Mucosa of rectum (tissue), 2 donors: ENCODE data around the gene AGPAT3.
"Not testable (repeated sequence)": the region's sequence is repeated elsewhere in the genome, so short reads cannot be mapped to it uniquely, and the experiment has no call there.

Source experiments
- H3K27ac ChIP-seq, 2 donors: one replicate each; pipeline ENCODE4 v1.7.0; 2013; ENCODE audit warnings: inconsistent platforms in 2 of 2, low read depth in 2 of 2, low read length in 2 of 2
- H3K27me3 ChIP-seq, 2 donors: one replicate each; pipeline ENCODE4 v1.7.0; 2013; ENCODE audit warnings: low read length in 2 of 2; ENCODE audit not compliant: control insufficient read depth in 2 of 2, insufficient read depth in 2 of 2
- H3K36me3 ChIP-seq, 2 donors: one replicate each; pipeline ENCODE4 v1.7.0; 2013; ENCODE audit warnings: low read length in 2 of 2; ENCODE audit not compliant: control insufficient read depth in 2 of 2, insufficient read depth in 2 of 2
- H3K4me1 ChIP-seq, 2 donors: one replicate each; pipeline ENCODE4 v1.7.0; 2013; ENCODE audit warnings: low read length in 2 of 2, mild to moderate bottlenecking in 1 of 2; ENCODE audit not compliant: control insufficient read depth in 2 of 2, insufficient read depth in 2 of 2
- H3K4me3 ChIP-seq, 2 donors: one replicate each; pipeline ENCODE4 v1.7.0; 2013; ENCODE audit warnings: low read length in 2 of 2
- H3K9ac ChIP-seq, 2 donors: one replicate each; pipeline ENCODE4 v1.7.0; 2013; ENCODE audit warnings: low read length in 2 of 2, low read depth in 1 of 2, mild to moderate bottlenecking in 1 of 2
- H3K9me3 ChIP-seq, 2 donors: one replicate each; pipeline ENCODE4 v1.7.0; 2013; ENCODE audit warnings: low read length in 2 of 2; ENCODE audit not compliant: control insufficient read depth in 2 of 2
- donor health status: healthy.
- donor health status: Normal muscosa, but diverticular disease.

AGPAT3 gene

GRCh38 chr21:43834146-43834905 is 30.7 kb upstream of the AGPAT3 start:
- H3K36me3 ChIP-seq = no peaks in the 10 kb centered on the region

GRCh38 chr21:43835050-43835449 is 30.0 kb upstream of the AGPAT3 start:
- H3K4me1 ChIP-seq = no peaks in the 10 kb centered on the region
- H3K4me3 ChIP-seq = no peak overlapping the region
- no peak overlapping the region for H3K27ac ChIP-seq
- H3K9ac ChIP-seq = no peak overlapping the region
- no peaks in the 10 kb centered on the region for H3K36me3 ChIP-seq
- H3K9me3 ChIP-seq = no peaks in the 10 kb centered on the region
- peaks cover 0 to 8% of the 10 kb centered on the region in 2 donors for H3K27me3 ChIP-seq

More at GRCh38 chr21:43834146-43834905, 30.7 kb upstream of the AGPAT3 start:
- H3K9ac ChIP-seq = no peak overlapping the region
- H3K27ac ChIP-seq = no peak overlapping the region
- no peaks in the 10 kb centered on the region for H3K4me1 ChIP-seq
- H3K27me3 ChIP-seq = peaks cover 0 to 10% of the 10 kb centered on the region in 2 donors
- no peaks in the 10 kb centered on the region for H3K9me3 ChIP-seq
- H3K4me3 ChIP-seq = no peak overlapping the region

GRCh38 chr21:43835861-43836260 is 29.2 kb upstream of the AGPAT3 start:
- Histone ChIP-seq H3K36me3 (no peaks in the 10 kb centered on the region), H3K27ac (no peak overlapping the region), H3K9ac (no peak overlapping the region), H3K27me3 (peaks cover 0 to 8% of the 10 kb centered on the region in 2 donors), H3K4me1 (no peaks in the 10 kb centered on the region), H3K4me3 (no peak overlapping the region), H3K9me3 (no peaks in the 10 kb centered on the region)

GRCh38 chr21:43836616-43837015 is 28.4 kb upstream of the AGPAT3 start:
- Histone ChIP-seq H3K36me3 (no peaks in the 10 kb centered on the region), H3K4me1 (no peaks in the 10 kb centered on the region), H3K27me3 (peaks cover 0 to 2% of the 10 kb centered on the region in 2 donors), H3K27ac (no peak overlapping the region), H3K9me3 (no peaks in the 10 kb centered on the region), H3K9ac (no peak overlapping the region), H3K4me3 (no peak overlapping the region)

GRCh38 chr21:43840259-43840658 is 24.8 kb upstream of the AGPAT3 start:
- Histone ChIP-seq H3K27me3 (peaks cover 0 to 2% of the 10 kb centered on the region in 2 donors), H3K9ac (no peak overlapping the region), H3K4me3 (no peak overlapping the region), H3K27ac (no peak overlapping the region), H3K4me1 (no peaks in the 10 kb centered on the region), H3K9me3 (no peaks in the 10 kb centered on the region), H3K36me3 (no peaks in the 10 kb centered on the region)

- no peaks in the 10 kb centered on the region for H3K4me1 ChIP-seq
- H3K4me3 ChIP-seq = no peak overlapping the region
- H3K36me3 ChIP-seq = no peaks in the 10 kb centered on the region
- H3K9ac ChIP-seq = no peak overlapping the region
- H3K27me3 ChIP-seq = no peaks in the 10 kb centered on the region
- no peaks in the 10 kb centered on the region for H3K9me3 ChIP-seq
- no peak overlapping the region for H3K27ac ChIP-seq
Observed at GRCh38 chr21:43842742-43843141, 22.3 kb upstream of the AGPAT3 start.

- H3K27ac ChIP-seq, H3K36me3 ChIP-seq, H3K9me3 ChIP-seq, H3K9ac ChIP-seq, H3K4me1 ChIP-seq, H3K4me3 ChIP-seq, H3K27me3 ChIP-seq: not testable (repeated sequence)
Observed at GRCh38 chr21:43844906-43845305, 20.1 kb upstream of the AGPAT3 start.

- Histone ChIP-seq H3K9me3 (no peaks in the 10 kb centered on the region), H3K4me3 (no peak overlapping the region), H3K27me3 (no peaks in the 10 kb centered on the region), H3K27ac (no peak overlapping the region), H3K36me3 (no peaks in the 10 kb centered on the region), H3K9ac (no peak overlapping the region), H3K4me1 (peaks cover 0 to 4% of the 10 kb centered on the region in 2 donors)
Observed at GRCh38 chr21:43845386-43845785, 19.6 kb upstream of the AGPAT3 start.

- Histone ChIP-seq H3K9ac (no peak overlapping the region), H3K4me1 (peaks cover 0 to 4% of the 10 kb centered on the region in 2 donors), H3K4me3 (no peak overlapping the region)
Observed at GRCh38 chr21:43846430-43846829, 18.6 kb upstream of the AGPAT3 start.

GRCh38 chr21:43847301-43847700 is 17.7 kb upstream of the AGPAT3 start:
- Histone ChIP-seq H3K9ac (no peak overlapping the region), H3K4me3 (no peak overlapping the region), H3K27ac (no peak overlapping the region), H3K9me3 (no peaks in the 10 kb centered on the region), H3K4me1 (peaks cover 0 to 4% of the 10 kb centered on the region in 2 donors), H3K36me3 (no peaks in the 10 kb centered on the region), H3K27me3 (no peaks in the 10 kb centered on the region)

More at GRCh38 chr21:43846430-43846829, 18.6 kb upstream of the AGPAT3 start:
- H3K36me3 ChIP-seq = no peaks in the 10 kb centered on the region
- no peak overlapping the region for H3K27ac ChIP-seq
- no peaks in the 10 kb centered on the region for H3K27me3 ChIP-seq
- H3K9me3 ChIP-seq = no peaks in the 10 kb centered on the region
